IPS DF 19.7 (cell line): ENCODE data around the gene SETDB2.
"Not testable (repeated sequence)": the region's sequence is repeated elsewhere in the genome, so short reads cannot be mapped to it uniquely, and the experiment has no call there.

Experiments used
- DNase-seq: peaks from one replicate; pipeline ENCODE4 v3.0.0-alpha.2; 2013; ENCODE audit warnings: low read depth, low spot score

Gene SETDB2

GRCh38 chr13:49464621-49465325, 20.7 kb downstream of the SETDB2 start:
- DNase-seq: no peak

GRCh38 chr13:49466292-49466838, 22.3 kb downstream of the SETDB2 start:
- DNase-seq: no peak

GRCh38 chr13:49472186-49472585, 28.1 kb downstream of the SETDB2 start:
- no peak for DNase-seq

- no peak for DNase-seq
Measured at GRCh38 chr13:49476529-49476928, 32.5 kb downstream of the SETDB2 start.

GRCh38 chr13:49481788-49482187, 37.7 kb downstream of the SETDB2 start:
- no peak for DNase-seq

- DNase-seq: no peak
Measured at GRCh38 chr13:49488563-49488962, 44.5 kb downstream of the SETDB2 start.

GRCh38 chr13:49494645-49495044, 50.6 kb downstream of the SETDB2 start:
- no peak for DNase-seq

- no peak for DNase-seq
Measured at GRCh38 chr13:49495783-49496762, 52.0 kb downstream of the SETDB2 start, which contains the start of gene PHF11. PHF11 (plus strand) TSS chr13:49495953; CDS start chr13:49496002, 49 bp downstream.

- DNase-seq: not testable (repeated sequence)
Measured at GRCh38 chr13:49496837-49497236, 52.8 kb downstream of the SETDB2 start.

- no peak for DNase-seq
Measured at GRCh38 chr13:49497272-49497671, 53.2 kb downstream of the SETDB2 start.

GRCh38 chr13:49498206-49498605, 54.1 kb downstream of the SETDB2 start:
- DNase-seq: no peak

- DNase-seq: no peak
Measured at GRCh38 chr13:49499889-49500660, 56.0 kb downstream of the SETDB2 start.

GRCh38 chr13:49502954-49503353, 58.9 kb downstream of the SETDB2 start:
- no peak for DNase-seq

- DNase-seq: no peak
Measured at GRCh38 chr13:49503951-49504350, 59.9 kb downstream of the SETDB2 start.

GRCh38 chr13:49512578-49512977, 68.5 kb downstream of the SETDB2 start:
- no peak for DNase-seq

- DNase-seq: no peak
Measured at GRCh38 chr13:49516467-49516866, 72.4 kb downstream of the SETDB2 start.

- no peak for DNase-seq
Measured at GRCh38 chr13:49517461-49517860, 73.4 kb downstream of the SETDB2 start.

- DNase-seq: no peak
Measured at GRCh38 chr13:49521224-49521623, 77.2 kb downstream of the SETDB2 start.

GRCh38 chr13:49524740-49525501, 80.8 kb downstream of the SETDB2 start:
- no peak for DNase-seq

- DNase-seq: no peak
Measured at GRCh38 chr13:49527123-49527522, 83.0 kb downstream of the SETDB2 start.

GRCh38 chr13:49528161-49528560, 84.1 kb downstream of the SETDB2 start:
- no peak for DNase-seq
